ENCODE measurements around the gene UBN1.

DNA sequence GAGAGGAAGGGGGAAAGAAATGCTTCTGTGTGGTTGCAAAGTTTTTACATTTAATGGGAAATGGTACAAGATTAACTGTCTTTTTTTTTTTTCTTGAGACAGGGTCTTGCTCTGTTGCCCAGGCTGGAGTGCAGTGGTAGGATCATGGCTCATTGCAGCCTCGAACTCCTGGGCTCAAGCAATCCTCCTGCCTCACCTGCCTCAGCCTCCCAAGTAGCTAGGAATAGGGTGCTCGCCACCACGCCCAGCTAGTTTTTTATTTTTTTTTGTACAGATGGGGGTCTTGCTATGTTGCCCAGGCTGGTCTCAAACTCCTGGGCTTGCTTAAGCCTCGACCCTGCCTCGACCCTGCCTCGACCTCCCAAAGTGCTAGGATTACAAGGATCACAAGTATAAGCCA lies 41.0 kb upstream of the UBN1 start:
- TF ChIP-seq EP300 (IDR thresholded peaks at IDR 0.05), result no peak
- TF ChIP-seq CTCF (IDR thresholded peaks at IDR 0.05), result no peak
- no peak for TF ChIP-seq POLR2A (IDR thresholded peaks at IDR 0.05)
